ENCODE measurements around the gene SERPINA3.

DNA sequence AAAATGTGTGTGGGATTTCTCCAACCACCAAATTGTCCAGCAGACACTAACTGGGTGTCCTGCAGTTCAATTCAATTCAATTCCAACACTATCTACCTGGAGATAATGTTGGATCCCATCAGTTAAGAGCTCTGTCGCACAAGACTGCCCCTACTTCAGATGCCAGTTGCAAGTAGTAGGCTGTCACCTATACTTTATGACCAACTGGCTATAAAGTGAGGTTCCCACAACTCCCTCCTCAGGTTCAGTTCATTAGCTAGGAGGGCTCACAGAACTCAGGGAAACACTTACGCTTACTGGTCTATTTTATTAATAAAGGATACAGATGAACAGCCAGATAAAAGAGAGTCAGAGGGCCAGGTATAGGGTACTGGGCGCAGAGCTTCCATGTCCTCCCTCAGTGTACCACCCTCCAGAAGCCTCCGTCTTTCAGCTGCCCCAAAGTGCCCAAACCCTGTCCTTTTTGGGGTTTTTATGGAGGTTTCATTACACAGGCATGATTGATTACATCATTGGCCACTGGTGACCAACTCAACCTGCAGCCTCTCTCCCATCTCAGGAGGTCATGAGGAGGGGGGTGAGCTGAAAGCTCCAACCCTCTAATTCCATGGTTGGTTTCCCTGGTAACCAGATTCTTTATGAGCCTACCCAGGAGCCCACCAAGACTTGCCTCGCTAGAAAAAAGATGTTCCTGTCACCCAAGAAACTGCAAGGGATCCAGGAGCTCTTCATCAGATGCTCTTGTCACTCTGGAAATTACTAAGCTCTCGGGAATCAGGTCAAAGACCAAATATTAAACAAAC, 38.5 kb upstream of the SERPINA3 start:
- TF ChIP-seq CTCF (conservative IDR thresholded peaks at IDR 0.05; ENCODE audit: low read depth, low read length) (no peak), EZH2 (IDR thresholded peaks at IDR 0.05; ENCODE audit: borderline replicate concordance, low read depth, low read length, poor library complexity, severe bottlenecking) (no peak)
